HG02981 (cell line): Measurements from ENCODE around the gene FIGNL2.

Experiments used
- ATAC-seq: cut with Tn5 transposase; IDR thresholded peaks from one replicate; pipeline ENCODE4 v1.9.1; 2021; ENCODE audit warnings: mild to moderate bottlenecking, moderate library complexity; ENCODE audit not compliant: unreplicated experiment

The FIGNL2 gene

DNA sequence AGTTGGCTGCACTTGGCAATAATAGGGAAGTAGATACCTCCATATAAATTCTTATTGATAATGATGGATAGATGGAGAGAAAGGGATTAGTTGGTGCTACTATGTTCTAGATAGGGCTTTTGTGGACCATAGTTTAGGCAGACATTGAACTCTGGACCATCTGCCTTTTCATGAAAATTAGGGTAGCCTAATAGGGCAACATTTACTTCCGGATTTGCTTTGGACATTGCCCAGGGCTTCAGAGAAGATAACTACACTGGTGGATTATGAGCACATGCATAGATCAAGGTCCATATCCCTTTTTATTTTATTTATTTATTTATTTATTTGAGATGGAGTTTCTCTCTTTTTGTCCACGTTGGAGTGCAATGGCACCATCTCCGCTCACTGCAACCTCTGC is 70.5 kb downstream of the FIGNL2 start:
- no peak for ATAC-seq

DNA sequence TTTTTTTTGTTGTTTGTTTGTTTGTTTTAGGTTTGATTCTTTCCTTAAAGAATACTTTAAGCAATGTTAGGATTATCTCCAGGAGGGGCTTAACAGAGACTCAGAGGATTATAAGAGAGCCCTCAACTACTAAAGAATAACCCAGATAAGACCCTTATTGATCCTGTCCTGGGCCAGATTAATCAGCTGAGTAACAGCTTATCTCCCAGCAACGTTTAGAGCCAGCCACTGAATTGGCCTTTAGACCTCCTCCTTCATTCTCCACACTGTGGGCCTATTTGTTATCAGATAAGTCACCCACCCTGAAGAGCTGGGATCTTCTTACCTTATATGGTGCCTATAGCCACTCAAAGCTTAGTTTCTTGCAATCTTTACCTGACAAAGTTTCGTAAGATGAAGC is 71.1 kb downstream of the FIGNL2 start:
- ATAC-seq, result no peak

DNA sequence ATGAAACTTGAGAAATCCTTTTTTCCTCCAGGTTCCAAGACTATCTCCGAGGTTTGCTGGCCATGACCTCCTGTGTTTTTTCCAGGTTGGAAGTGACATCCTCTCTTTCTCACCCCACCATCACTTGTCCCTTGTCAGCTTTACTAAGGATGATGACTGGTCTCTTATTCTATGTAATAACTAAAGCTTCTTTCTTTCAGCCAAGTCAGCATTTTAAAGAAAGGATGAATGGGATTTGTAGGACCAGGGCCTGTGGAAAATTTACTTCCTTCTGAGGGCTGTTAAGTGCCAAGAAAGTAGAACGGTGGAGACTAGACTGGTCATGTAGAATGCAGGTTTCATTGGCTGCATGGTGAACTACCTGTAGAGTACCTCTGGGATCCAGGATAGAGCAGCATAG is 73.6 kb downstream of the FIGNL2 start:
- ATAC-seq, result no peak

DNA sequence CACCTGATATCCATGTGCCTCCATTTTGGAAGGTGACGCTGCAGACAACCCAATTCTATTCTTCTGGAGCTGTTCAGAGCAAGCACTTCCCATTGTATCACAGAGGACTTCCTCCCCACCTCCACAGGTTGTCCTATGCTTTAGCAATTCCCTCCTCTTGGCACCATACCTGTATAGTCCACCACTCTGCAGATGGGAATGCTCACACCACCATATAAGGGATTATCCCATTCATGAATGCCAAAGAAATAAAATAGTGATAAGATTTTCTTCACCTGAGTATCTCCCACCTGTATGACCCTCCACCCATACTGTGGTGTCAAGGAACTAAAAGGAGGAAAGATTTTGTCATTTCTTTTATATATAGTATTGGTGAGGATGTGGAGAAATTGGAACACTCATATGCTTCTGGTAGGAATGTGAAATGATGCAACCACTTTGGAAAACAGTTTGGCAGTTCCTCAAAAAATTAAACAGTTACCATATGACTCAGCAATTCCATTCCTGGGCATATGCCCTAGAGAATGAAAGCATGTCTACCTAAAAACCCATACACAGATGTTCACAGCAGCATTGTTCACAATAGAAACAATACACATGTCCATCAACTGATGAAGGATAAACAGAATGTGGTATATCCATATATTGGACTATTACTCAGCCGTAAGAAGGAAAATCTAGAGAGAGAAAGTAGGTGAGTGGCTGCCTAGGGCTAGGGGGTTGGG is 75.2 kb downstream of the FIGNL2 start:
- no peak for ATAC-seq

DNA sequence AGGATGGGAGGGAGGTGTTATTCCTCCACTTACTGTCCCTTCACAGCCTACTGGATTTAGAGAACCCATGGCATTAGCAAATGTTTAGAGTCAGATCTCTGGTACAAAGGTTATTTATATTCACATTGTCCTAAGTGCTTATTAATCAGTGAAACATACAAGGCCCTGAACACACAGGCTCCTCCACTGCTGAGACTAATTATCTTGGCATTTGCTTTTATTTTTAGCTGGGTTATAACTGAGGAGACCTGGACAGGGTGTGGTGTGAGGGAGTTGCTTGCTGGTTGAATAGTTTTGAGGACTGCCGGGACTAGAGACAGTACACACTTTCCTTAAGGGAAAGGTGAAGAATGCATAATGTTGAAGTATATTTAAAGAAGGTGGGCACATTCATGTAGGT is 77.5 kb downstream of the FIGNL2 start:
- no peak for ATAC-seq
